GM18873 (cell line): ENCODE results near the gene C2orf80.
"Not testable (repeated sequence)": the region's sequence is repeated elsewhere in the genome, so short reads cannot be mapped to it uniquely, and the experiment has no call there.

ENCODE experiments used
- ATAC-seq: cut with Tn5 transposase; IDR thresholded peaks from one replicate; pipeline ENCODE4 v1.9.1; 2021; ENCODE audit warnings: mild to moderate bottlenecking, moderate library complexity, moderate number of reproducible peaks; ENCODE audit not compliant: unreplicated experiment, low FRiP score

C2orf80 gene

DNA sequence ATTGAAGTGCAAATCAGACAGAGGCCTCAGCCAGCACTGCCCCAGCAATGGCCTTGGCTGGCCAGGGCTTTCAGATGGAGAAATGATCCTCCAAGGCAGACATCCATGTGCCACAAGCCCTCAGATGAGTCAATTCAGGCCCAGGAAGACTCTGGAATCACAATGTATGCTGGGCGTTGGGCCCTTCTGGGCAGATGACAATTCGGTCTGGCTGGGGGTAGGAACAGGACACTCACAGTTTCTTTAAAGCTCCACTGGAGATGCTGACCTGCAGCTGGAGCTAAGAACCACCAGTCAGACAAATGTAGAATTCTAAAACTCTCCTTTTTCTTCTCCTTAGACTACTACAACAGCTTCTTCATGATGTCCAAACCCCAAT lies 53.1 kb downstream of the C2orf80 start:
- ATAC-seq = no peak

DNA sequence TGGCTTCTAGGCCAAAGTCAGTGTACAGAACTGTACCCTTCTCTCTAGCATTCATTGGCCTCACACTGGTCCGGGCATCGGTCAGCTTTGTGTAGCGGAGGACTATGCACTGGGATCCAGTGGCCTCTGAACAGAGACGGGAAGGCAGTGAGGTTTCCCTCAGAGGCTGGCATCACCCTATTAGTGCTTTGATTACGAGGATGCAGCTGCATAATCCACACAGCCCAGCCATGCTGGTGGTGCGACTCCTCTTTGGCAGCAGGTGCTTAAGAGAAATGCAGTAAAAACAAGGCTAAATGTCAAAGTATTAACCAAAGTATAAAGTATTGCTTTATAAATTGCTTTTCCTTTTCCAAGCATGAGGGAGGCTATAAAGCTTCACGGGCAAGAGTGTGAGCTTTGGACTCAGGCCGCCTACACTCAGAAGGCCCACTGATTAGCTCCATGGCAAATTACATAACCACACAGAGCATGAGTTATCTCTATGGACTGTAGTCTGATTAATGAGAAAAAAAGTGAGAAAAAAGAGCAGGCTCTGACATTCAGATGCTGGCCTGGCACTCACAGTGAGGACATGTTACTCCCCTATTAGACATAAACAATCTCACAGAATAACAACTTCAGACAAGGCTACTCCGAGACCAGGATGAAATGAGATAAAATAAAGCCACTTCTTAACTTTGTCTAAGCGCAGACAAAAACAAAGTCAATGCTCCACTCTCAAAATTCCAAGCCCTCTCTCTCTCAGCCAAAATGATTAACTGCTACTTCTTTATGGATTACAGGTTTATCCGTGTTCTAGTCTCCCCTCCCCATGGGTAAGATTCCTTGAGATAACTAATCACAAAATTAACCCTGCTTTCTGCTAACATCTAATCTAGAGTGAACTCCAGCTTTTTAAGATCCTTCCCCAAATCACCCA lies 53.8 kb downstream of the C2orf80 start:
- ATAC-seq = no peak

- ATAC-seq = no peak
Observed at GRCh38 chr2:208134928-208135586, 54.8 kb downstream of the C2orf80 start.

- ATAC-seq = no peak
Observed at GRCh38 chr2:208130712-208131110, 59.1 kb downstream of the C2orf80 start.

DNA sequence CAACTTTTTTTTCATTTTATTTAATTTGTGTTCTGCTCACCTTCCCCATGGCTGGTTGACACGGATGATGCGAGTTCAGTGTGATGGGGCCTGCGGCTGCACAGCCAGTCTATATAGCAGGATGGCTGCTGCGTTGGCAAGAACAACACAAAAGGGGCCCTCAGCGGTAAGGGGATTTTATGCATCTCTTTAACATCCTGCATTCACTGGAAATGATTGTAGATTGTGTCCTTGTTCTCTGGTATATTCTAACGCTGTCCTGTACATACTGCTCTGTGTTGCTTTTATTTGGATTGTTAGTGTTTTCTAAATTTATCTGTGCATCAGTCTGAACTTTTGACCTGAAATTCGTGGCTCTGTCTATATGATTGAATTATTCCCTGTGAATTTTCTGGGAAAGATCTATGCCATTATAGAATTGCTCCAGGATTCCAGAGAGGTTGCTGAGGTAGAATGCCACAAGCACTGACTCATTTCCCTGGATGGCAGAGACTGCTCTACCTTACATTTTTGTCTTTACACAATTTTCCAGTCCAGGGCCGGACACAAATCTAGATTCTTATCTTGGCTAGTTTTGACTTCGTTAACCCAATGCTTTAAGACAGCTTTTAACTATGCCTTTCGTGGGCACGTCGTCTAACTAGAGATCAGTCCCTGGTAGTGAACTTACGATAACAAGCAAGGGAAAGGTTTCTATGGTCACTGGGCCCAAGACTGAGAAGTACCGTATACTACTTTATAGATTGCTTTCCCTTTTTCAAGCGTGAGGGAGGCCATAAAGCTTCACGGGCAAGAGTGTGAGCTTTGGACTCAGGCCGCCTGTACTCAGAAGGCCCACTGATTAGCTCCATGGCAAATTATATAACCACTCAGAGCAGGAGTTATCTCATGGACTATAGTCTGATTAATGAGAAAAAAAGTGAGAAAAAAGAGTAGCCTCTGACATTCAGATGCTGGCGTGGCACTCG lies 59.8 kb downstream of the C2orf80 start, which contains the start of gene CRYGC:
TSS of gene CRYGC (minus strand) at position 85 of the 968 bp plus-strand sequence. CDS start at position 49, 36 bp downstream.
- ATAC-seq = no peak

GRCh38 chr2:208128136-208128535 lies 61.7 kb downstream of the C2orf80 start:
- no peak for ATAC-seq

DNA sequence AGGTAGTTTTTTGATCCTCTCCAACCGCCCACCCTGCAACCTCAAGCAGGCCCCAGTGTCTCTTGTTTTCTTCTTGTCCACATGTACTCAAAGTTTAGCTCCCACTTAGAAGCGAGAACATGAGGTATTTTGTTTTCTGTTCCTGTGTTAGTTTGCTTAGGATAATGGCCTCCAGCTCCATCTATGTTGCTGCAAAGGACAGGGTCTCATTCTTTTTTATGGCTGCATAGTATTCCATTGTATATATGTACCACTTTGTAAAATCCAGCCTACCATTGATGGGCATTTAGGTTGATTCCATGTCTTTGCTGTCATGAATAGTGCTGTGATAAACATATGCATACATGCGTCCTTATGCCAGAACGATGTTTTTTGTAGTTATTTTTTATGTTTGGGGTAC lies 62.7 kb downstream of the C2orf80 start:
- ATAC-seq = no peak

DNA sequence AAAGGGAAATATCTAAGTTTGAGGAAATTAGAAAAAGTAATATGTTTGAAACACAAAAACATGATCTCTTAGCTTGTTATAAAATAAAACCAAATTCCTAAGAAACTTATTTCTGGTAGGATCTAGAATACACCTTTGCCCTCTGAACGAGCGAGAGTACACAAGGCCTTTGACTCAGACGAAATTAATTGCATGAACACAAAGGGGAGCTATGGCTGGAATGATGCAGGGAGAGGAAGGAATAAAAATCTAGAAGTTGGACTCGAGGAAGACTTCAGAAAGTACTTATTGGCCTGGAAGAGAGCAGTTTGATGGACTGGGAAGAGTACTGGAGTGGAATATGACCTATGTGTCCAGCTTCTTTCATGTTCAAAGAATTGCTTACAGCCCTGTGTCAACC lies 64.6 kb downstream of the C2orf80 start:
- no peak for ATAC-seq

- not testable (repeated sequence) for ATAC-seq
Observed at GRCh38 chr2:208124013-208124715, 65.7 kb downstream of the C2orf80 start, which contains the start of gene CRYGD. Gene CRYGD, minus strand, starts transcription at chr2:208124524. Its CDS starts 51 bp downstream, at chr2:208124473.

GRCh38 chr2:208122248-208122647 lies 67.6 kb downstream of the C2orf80 start:
- no peak for ATAC-seq

DNA sequence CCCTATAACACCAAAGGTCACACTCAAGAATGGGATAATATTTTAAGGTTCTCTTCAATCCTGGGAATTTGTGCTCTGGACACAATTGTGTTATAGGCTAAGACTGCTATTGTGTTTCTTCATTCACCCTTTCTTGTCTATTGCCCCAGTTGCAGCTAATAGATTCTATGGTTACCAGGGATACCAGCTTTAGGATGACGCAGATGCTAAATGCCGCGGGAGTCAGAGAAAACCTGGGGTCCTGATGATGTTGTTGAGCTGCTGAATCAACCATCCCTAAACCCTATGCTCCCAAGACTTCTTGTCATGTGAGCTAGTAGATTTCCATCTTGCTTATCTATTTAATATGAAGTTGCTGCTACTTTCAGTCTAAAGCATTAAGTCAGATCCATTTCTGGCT lies 70.9 kb downstream of the C2orf80 start:
- no peak for ATAC-seq

- ATAC-seq = not testable (repeated sequence)
Observed at GRCh38 chr2:208117390-208117789, 72.4 kb downstream of the C2orf80 start.
